Activated T-cell treated with anti-CD3 and anti-CD28 coated beads, Interleukin-2, amount 50 U/mL, for 4 hours (primary cell): ENCODE results near the gene CFAP77. TPM values are rescaled to one million over a fixed set of nuclear protein-coding genes. Genes with fewer than 3 reads are reported as not detected.
"Not testable (repeated sequence)": the region's sequence is repeated elsewhere in the genome, so short reads cannot be mapped to it uniquely, and the experiment has no call there.

Experiments
- ATAC-seq, 2 donors: fragments of 200-7000 bp; cut with Tn5 transposase; one replicate each; pipeline ENCODE4 v1.10.0; 2021
- DNase-seq: peaks from one replicate; pipeline ENCODE4 v3.0.0-alpha.2; 2020
- H3K27me3 Mint-ChIP-seq: one replicate; pipeline ENCODE4 v1.8.0; 2021; ENCODE audit warnings: low read depth, mixed read lengths
- H3K36me3 Mint-ChIP-seq: one replicate; pipeline ENCODE4 v1.8.0; 2022; ENCODE audit warnings: mixed read lengths; ENCODE audit not compliant: insufficient read depth
- H3K4me1 Mint-ChIP-seq: one replicate; pipeline ENCODE4 v1.8.0; 2021; ENCODE audit warnings: low read depth, mixed read lengths
- H3K4me3 Mint-ChIP-seq: one replicate; pipeline ENCODE4 v1.8.0; 2021; ENCODE audit warnings: mild to moderate bottlenecking, moderate library complexity, mixed read lengths
- H3K9me3 Mint-ChIP-seq: one replicate; pipeline ENCODE4 v1.8.0; 2021; ENCODE audit warnings: mixed read lengths
- total RNA-seq, 3 donors: library from RNA; stranded (reverse); gene quantifications; one replicate each; pipeline ENCODE4 v1.2.1, GENCODE V29; 2021

The CFAP77 gene
- total RNA-seq, 3 donors from 2014 or later: not detected

DNA sequence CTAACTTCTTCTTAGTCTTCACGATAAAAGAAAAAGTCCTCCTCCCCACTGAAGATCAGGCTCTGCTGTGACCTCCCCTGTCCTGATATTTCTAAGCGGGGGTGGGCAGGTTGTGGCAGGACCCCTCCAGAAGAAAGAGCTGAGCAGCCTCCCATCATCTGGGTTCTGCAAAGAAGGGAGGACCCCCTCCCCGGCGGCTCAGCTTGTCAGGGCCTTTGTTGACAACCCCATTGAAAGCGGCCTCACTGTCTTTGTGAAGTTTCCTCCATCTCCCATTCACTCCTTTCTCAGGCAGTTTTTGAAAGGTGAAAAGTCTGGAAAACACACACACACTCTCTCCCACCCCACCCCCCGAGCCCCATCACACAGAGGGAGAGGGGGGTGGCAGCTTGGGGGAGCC lies 146.2 kb downstream of the CFAP77 start:
- DNase-seq: no peak
- no peak for ATAC-seq
- Mint-ChIP-seq H3K4me3 (no peak overlapping the region), H3K27me3 (peaks cover 33% of the 10 kb centered on the region), H3K36me3 (no peaks in the 10 kb centered on the region), H3K4me1 (no peaks in the 10 kb centered on the region), H3K9me3 (peaks cover 5% of the 10 kb centered on the region)

DNA sequence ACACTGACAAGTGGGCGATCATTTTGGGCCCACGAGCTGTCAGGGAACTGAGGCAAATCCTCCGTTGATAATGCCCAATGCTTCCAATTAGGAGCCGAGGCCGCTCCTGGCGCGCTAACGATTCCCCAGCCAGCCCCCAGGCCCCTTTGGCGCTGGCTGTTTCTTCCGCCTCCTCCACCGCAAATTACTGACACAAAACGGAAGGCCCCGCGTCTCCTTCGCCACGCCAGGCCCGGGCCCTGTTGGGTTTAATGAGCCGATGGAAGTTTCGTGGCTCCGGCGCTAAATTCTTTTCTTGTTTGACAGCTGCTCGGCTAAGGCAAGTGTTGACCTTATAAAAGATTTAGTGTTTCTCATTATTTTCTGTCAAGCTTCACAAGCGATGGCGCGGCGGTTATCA lies 146.7 kb downstream of the CFAP77 start:
- no peak for DNase-seq
- Mint-ChIP-seq H3K36me3 (no peaks in the 10 kb centered on the region), H3K4me1 (no peaks in the 10 kb centered on the region), H3K9me3 (peaks cover 5% of the 10 kb centered on the region), H3K27me3 (peaks cover 33% of the 10 kb centered on the region), H3K4me3 (no peak overlapping the region)
- no peak for ATAC-seq

DNA sequence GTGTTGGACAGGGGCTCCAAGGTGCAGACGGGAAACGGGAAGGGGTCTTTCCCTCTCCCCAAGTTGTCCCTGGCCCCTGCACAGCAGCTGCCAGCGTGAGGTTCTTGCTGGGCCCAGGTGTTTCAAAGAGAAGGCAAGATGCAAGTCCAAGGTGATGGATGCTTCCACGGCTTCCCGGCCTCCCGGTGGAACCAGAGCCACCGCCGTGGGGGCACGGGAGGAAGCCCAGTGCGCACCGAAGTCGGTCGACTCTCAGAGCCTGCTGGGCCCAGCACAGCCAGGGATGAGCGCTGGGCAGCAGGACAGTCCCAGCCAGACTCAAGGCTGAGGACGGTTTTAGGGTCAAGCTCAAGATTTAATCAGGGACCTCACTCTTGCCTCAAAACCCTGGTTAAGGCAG lies 147.1 kb downstream of the CFAP77 start:
- H3K4me3 Mint-ChIP-seq: no peak overlapping the region
- DNase-seq (no peak), ATAC-seq (no peak)
- H3K36me3 Mint-ChIP-seq: no peaks in the 10 kb centered on the region
- H3K4me1 Mint-ChIP-seq: no peaks in the 10 kb centered on the region
- H3K27me3 Mint-ChIP-seq: peaks cover 38% of the 10 kb centered on the region
- peaks cover 5% of the 10 kb centered on the region for H3K9me3 Mint-ChIP-seq

DNA sequence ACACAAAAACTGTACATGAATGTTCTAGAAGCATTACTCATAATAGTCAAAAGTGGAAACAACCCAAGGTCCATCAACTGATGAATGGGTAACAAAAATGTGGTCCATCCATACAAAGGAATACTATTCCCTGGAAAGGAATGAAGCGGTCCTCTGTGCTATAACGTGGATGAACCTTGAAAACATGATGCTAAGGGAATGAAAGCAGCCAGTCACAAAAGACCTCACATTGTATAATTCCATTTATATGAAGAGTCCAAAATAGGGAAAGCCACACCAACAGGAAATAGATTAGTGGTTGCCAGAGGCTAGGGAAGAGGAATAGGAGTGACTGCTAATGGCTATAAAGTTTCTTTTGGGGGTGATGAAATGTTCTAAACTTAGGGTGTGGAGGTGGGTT lies 149.7 kb downstream of the CFAP77 start:
- Mint-ChIP-seq H3K36me3 (no peaks in the 10 kb centered on the region), H3K27me3 (peaks cover 46% of the 10 kb centered on the region), H3K9me3 (peaks cover 5% of the 10 kb centered on the region), H3K4me1 (no peaks in the 10 kb centered on the region), H3K4me3 (no peak overlapping the region)
- no peak for ATAC-seq
- DNase-seq: no peak

DNA sequence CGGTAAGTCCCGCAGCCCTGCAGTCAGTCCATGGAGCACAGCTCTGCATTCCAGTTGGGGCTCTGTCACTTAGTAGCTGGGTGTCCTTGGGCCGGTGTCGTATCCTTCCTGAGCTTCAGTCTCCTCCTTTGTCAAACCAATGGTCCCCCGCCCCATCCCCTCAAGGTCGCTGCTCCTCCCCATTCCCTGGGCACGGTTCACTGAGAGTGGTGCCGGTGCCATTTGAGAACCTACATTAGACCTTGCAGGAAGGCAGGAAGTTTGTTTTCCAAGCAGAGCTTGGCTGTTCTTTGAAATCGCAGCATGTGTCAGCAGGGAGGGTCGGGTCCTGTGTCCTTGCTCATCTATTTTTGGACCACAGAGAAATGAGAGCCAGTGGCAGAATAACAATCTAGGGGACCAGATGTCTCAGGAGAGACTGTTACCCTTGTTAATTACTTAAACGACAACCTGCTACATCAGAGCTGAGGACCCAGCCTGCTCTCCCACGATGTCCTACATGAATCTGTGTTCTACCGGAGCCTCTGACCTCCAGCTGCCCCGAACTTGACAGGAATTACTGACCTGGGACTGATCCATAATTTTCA lies 150.7 kb downstream of the CFAP77 start:
- DNase-seq (no peak), ATAC-seq (no peak)
- peaks cover 43% of the 10 kb centered on the region for H3K27me3 Mint-ChIP-seq
- H3K4me3 Mint-ChIP-seq: no peak overlapping the region
- H3K4me1 Mint-ChIP-seq: no peaks in the 10 kb centered on the region
- H3K36me3 Mint-ChIP-seq: no peaks in the 10 kb centered on the region
- H3K9me3 Mint-ChIP-seq: peaks cover 5% of the 10 kb centered on the region

DNA sequence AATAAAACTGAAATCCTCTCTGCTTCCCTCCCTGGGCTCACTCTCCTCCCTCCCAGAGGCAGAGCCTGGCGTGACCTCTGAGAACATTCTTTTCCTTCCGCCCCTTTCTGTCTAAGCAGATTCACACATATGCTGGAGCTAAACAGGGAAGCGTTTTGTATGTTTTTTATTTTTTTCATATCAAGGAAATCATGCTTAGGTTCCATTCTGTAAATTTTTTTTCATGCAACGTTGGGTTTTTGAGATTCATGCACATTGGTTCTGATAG lies 152.2 kb downstream of the CFAP77 start:
- no peak overlapping the region for H3K4me3 Mint-ChIP-seq
- peaks cover 38% of the 10 kb centered on the region for H3K27me3 Mint-ChIP-seq
- ATAC-seq: no peak
- no peaks in the 10 kb centered on the region for H3K36me3 Mint-ChIP-seq
- peaks cover 5% of the 10 kb centered on the region for H3K9me3 Mint-ChIP-seq
- H3K4me1 Mint-ChIP-seq: no peaks in the 10 kb centered on the region
- no peak for DNase-seq

DNA sequence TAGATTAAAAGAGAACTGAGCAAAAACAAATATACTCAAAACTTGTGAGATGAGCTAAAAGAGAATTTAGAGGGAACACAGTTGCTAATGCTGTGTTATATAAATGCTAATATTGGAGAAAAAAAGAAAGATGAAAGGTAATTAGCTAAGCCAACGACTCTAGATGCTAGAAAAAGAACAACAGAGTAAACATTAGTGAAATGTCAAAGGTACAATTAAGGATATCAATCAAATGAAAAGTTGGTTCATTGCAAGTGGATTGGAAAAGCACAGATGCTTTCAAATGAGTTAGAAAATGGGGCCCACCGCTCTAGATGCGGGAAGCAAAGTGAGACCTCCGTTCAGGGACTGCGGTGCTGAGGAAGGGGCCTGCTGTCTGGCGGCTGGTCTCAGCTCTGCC lies 154.5 kb downstream of the CFAP77 start:
- Mint-ChIP-seq H3K4me3 (no peak overlapping the region), H3K4me1 (no peaks in the 10 kb centered on the region), H3K27me3 (peaks cover 26% of the 10 kb centered on the region), H3K9me3 (peaks cover 2% of the 10 kb centered on the region), H3K36me3 (no peaks in the 10 kb centered on the region)
- DNase-seq: no peak
- ATAC-seq: no peak

DNA sequence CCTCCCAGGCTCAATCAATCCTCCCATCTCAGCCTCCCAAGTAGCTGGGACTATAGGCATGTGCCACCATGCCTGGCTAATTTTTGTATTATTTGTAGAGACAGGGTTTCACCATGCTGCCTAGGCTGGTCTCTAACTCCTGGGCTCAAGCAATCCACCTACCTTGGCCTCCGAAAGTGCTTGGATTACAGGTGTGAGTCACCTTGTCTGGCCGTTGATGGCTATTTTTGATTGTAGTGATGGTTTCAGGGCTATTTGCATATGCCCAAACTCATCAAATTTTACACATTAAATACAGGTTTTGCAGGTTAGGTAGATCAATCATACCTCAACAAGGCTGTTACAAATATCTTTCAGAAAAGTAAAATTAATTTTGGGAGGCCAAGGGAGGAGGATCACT lies 158.8 kb downstream of the CFAP77 start:
- not testable (repeated sequence) for H3K4me1 Mint-ChIP-seq, H3K36me3 Mint-ChIP-seq, H3K9me3 Mint-ChIP-seq, ATAC-seq, H3K4me3 Mint-ChIP-seq, DNase-seq
- peaks cover 17% of the 10 kb centered on the region for H3K27me3 Mint-ChIP-seq

DNA sequence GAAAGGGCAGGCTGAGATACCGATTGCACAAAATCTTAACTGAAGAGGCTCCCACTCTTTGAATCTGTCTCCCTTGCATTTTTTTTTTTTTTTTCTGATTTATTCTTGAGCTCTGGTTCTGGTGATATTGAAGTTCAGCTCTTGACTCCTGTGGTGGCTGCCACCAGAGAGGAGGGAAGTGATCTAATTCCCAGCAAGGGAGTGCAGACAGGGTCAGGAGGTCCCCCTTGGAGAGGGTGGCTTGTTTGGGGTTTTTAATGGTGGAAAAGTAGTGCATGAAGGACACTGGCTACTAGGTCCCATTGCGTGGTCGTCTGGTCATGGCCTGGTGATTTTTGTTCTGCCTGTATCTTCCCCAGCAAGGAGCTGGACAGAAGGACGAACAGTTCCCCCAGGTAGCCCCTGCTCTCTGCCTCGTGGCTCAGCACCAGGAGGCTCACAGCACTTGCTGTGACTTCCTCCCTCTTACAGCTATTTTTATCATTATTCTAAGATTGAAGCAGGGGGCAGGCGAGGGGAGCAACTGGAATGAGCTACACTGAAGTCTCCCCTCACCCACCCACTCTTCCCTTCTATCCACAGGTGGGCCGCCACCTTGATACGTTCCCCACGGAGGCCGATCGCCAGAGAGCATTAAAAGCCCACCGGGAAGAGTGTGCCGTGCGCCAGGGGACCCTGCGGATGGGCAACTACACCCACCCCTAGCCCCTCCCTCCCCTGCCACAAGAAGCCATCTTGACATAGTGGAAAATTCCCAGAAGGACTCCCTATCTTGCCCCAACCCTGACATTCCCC lies 162.0 kb downstream of the CFAP77 start:
- H3K9me3 Mint-ChIP-seq: no peaks in the 10 kb centered on the region
- no peaks in the 10 kb centered on the region for H3K36me3 Mint-ChIP-seq
- peaks cover 36% of the 10 kb centered on the region for H3K27me3 Mint-ChIP-seq
- H3K4me3 Mint-ChIP-seq: no peak overlapping the region
- no peaks in the 10 kb centered on the region for H3K4me1 Mint-ChIP-seq
- DNase-seq: no peak
- ATAC-seq: no peak

DNA sequence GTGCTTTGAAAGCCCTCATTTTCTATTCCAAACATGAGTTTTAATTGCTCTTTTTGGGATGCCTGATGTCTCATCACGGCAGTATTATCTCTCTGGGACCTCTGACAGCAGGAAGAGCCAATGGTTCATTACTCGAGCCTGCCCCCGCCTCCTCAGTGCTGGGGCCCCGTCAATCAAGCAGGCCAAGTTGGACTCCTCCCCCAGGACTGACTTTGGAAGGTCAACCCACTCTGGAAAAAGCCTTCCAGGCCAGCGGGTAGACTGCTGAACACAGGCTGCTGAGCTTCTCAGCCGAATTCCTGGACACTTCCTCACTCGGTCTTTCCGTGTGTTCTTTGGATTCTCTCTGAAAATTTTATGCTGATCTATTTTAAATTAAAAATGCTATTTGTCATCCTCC lies 162.9 kb downstream of the CFAP77 start:
- ATAC-seq (no peak), DNase-seq (no peak)
- peaks cover 44% of the 10 kb centered on the region for H3K27me3 Mint-ChIP-seq
- no peak overlapping the region for H3K4me3 Mint-ChIP-seq
- no peaks in the 10 kb centered on the region for H3K9me3 Mint-ChIP-seq
- no peaks in the 10 kb centered on the region for H3K36me3 Mint-ChIP-seq
- no peaks in the 10 kb centered on the region for H3K4me1 Mint-ChIP-seq

DNA sequence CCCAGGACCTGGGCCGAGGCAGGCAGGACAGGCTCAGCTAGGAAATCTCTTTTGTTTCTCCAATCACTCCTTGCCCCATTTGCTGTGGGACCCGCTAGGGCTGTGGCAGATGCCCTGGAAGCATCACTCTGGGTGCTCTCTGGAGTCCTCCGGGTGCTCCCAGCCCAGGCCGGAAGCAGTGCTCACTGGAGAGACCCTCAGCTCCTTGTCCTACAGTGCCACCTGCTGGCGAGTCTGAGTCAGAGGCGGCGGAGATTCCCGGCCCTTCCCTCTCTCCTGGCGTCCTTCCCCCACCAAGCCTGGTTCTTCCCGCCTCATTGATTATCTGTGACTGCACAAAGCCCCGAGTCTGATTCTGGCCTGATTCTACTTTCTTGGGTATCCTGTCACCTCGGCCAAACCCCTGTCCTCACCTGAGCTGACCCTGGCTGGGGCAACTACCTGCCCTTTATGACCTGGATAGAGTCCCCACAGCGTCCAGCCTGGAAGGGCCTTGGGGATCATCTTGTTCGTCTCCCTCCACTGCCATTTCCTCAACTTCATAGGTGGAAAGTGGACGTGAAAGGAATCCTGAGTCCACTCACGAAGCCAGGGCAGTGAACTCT lies 165.1 kb downstream of the CFAP77 start:
- Mint-ChIP-seq H3K4me1 (no peaks in the 10 kb centered on the region), H3K36me3 (no peaks in the 10 kb centered on the region), H3K27me3 (peaks cover 63% of the 10 kb centered on the region), H3K4me3 (no peak overlapping the region), H3K9me3 (no peaks in the 10 kb centered on the region)
- DNase-seq (peak; percentile 19), ATAC-seq (peak; percentile 58 to 73)

DNA sequence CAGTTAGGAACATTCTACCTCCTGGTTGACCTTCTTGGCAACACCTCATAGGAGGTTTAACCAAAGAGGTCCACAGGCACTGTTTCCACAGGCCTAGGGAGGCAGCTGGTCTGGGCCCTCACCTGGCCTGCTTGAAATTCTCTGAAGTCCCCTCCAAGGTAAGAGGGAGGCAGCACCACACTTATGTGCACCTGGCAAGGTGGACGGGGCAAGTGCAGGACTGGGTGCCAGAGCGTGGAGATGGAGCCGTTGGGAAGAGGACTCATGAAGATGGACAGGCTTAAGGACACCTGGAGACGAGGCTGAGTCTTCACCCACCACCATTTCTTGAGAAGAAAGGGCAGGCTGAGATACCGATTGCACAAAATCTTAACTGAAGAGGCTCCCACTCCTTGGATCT lies 165.8 kb downstream of the CFAP77 start:
- Mint-ChIP-seq H3K4me3 (no peak overlapping the region), H3K4me1 (no peaks in the 10 kb centered on the region), H3K27me3 (peaks cover 67% of the 10 kb centered on the region), H3K36me3 (no peaks in the 10 kb centered on the region), H3K9me3 (no peaks in the 10 kb centered on the region)
- no peak for ATAC-seq
- no peak for DNase-seq

DNA sequence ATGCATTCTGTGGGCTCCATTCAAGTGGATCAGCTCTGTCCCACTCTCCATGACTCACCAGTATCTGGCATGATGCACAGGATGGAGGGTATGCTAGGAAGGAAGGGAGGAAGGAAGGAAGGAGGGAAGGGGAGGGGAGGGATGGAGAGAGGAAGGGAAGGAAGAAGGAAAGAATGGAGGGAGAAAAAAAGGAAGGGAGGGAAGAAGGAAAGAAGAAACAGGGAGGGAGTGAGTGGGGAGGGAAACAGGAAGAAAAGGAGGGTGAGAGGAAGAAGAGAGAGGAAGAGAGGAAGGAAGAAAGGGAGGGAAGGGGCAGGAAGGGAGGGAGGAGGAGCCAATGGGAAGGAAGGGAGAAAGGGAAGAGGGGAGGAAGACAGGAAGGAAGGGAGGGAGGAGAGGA lies 167.1 kb downstream of the CFAP77 start:
- H3K4me1 Mint-ChIP-seq: peaks cover 6% of the 10 kb centered on the region
- no peak overlapping the region for H3K4me3 Mint-ChIP-seq
- peaks cover 79% of the 10 kb centered on the region for H3K27me3 Mint-ChIP-seq
- DNase-seq (no peak), ATAC-seq (no peak)
- no peaks in the 10 kb centered on the region for H3K36me3 Mint-ChIP-seq
- H3K9me3 Mint-ChIP-seq: no peaks in the 10 kb centered on the region

DNA sequence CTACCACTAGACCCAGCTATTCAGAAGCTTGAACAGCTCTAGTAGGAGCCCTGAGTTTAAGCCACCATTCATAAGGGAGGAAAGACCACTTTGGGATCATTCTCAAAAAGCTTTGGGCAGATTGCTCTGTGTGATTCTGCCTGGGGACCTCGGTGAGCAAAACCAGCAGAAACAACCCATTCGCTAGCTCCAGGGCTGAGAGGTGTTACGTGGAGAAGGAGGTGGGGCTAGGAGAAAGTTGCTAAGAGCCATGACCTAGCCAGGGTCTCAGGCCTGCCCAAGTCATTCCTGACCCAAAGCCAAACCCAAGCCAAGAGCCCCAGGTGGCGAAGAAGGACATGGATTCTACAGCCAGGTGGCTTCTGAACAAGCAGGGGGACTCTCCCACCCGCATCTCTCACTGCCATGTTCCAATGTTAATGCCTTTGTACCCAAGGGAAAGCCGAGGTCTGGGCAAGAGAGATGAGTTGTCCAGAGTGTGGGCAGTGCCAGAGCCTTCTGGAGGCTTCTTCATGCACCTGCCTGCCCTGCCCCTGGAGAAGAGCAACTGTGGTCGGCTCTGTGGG lies 168.4 kb downstream of the CFAP77 start:
- no peaks in the 10 kb centered on the region for H3K9me3 Mint-ChIP-seq
- H3K36me3 Mint-ChIP-seq: no peaks in the 10 kb centered on the region
- no peak overlapping the region for H3K4me3 Mint-ChIP-seq
- peaks cover 80% of the 10 kb centered on the region for H3K27me3 Mint-ChIP-seq
- DNase-seq (no peak), ATAC-seq (no peak)
- H3K4me1 Mint-ChIP-seq: peaks cover 6% of the 10 kb centered on the region

DNA sequence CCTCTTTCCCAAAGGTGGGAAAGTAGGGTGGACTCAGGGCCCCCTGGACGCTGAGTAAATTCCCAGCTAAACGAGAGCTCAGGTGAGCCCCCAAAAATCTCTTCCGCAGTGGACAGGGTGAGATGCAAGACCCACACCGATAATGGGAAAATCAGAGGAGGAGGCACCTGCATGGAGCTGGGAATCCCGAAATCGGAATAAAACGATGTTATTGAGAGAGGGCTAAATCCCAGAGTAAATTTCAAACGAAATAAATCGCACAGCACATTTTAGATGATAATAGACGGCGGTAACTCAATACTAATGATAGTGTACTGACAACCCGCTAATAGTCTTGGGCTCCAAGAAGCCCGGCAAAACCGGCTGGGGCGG lies 169.4 kb downstream of the CFAP77 start:
- no peak for ATAC-seq
- H3K27me3 Mint-ChIP-seq: peaks cover 83% of the 10 kb centered on the region
- H3K4me3 Mint-ChIP-seq: no peak overlapping the region
- H3K36me3 Mint-ChIP-seq: no peaks in the 10 kb centered on the region
- DNase-seq: no peak
- no peaks in the 10 kb centered on the region for H3K9me3 Mint-ChIP-seq
- H3K4me1 Mint-ChIP-seq: peaks cover 6% of the 10 kb centered on the region
